GM19372 (cell line): ENCODE results near the gene DCXR.

Experiments
- ATAC-seq: cut with Tn5 transposase; IDR thresholded peaks from one replicate; pipeline ENCODE4 v1.9.1; 2021; ENCODE audit warnings: mild to moderate bottlenecking, low read depth, moderate library complexity; ENCODE audit not compliant: unreplicated experiment

Gene DCXR

DNA sequence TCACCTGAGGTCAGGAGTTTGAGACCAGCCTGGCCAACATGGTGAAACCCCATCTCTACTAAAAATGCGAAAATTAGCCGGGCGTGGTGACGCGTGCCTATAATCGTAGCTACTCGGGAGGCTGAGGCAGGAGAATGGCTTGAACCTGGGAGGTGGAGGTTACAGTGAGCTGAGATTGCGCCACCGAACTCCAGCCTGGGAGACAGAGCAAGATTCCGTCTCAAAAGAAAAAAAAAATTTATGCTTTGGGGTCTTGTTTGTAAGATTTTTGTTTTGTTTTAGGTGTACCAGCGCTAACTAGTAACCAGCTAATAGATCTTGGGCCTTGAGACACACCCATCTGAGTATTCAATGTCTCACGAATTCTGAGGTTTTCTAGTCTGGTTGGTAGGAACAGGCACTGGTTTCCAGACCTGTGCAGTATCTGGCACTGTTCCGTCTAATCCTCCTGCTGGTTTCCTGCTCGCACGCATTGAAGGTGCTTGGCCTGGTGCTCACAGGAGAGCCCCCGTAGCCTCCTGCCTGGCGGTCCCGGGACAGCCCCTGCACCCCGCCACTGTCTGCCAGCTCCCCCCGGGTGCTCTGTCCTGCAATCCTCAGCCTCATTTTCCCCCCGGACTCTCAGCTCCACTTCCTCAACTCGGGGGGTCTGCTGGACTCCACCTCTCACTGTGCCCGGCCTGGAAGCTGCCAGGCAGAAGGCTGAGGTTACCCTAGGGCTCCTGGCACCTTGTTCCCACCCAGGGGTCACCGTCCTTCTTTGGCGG lies 38.7 kb upstream of the DCXR start:
- no peak for ATAC-seq

DNA sequence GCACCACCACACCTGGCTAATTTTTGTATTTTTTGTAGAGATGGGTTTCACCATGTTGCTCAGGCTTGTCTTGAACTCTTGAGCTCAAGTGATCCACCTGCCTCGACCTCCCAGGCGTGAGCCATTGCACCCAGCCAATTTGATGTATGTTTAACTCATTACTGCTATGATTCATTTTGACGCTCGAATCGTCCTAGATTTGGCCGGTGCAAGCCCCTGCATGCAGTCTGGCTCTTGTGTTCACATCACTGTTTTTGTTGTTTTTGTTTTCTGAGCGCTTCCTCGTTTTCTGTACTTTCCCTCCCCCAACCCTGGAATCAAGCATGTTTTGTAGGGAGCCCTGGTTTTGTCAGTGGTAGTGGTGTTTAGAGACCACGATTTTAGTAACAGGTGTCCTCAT lies 35.9 kb upstream of the DCXR start:
- ATAC-seq: no peak

DNA sequence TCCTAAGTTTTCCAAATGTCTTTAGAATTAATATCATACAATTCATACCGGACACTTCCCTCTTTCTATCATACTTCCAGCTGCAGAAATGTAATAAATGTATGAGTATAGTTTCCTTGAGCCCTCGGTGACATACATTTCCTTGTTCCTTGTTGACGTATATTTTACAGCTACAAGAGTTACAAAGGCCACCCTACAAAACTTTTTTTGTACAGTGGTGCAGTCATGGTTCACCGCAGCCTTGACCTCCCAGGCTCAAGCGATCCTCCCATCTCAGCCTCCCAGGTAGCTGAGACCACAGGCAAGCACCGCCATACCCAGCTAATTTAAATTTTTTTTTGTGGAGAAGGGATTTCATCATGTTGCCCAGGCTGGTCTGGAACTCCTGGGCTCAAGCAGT lies 35.3 kb upstream of the DCXR start:
- ATAC-seq: no peak

DNA sequence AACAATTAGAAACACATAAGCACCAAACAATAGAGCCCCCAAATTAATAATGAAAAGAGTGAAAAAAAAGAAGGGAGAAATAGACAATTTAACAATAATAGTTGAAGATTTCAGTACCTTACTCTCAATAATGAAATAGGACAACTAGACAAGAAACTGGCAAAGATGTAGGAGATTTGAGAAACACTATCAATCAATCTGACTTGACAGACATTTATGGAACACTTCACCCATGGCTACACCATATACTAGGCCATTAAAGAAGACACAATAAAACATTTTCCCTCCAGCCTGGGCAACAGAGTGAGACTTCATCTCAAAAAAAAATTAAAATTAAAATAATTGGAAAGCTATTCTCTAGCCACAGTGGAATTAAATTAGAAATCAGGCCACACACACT lies 33.1 kb upstream of the DCXR start:
- no peak for ATAC-seq

- peak; percentile 74 for ATAC-seq
These were observed 28.3 kb upstream of the DCXR start, which contains the start of gene DUS1L for GRCh38 chr17:82065638-82066303. DUS1L (minus strand) TSS chr17:82065804; CDS start chr17:82065059, 745 bp downstream.

GRCh38 chr17:82065193-82065637 lies 27.7 kb upstream of the DCXR start:
- ATAC-seq: peak; percentile 22

- no peak for ATAC-seq
These were observed 27.1 kb upstream of the DCXR start for GRCh38 chr17:82064433-82065192.

DNA sequence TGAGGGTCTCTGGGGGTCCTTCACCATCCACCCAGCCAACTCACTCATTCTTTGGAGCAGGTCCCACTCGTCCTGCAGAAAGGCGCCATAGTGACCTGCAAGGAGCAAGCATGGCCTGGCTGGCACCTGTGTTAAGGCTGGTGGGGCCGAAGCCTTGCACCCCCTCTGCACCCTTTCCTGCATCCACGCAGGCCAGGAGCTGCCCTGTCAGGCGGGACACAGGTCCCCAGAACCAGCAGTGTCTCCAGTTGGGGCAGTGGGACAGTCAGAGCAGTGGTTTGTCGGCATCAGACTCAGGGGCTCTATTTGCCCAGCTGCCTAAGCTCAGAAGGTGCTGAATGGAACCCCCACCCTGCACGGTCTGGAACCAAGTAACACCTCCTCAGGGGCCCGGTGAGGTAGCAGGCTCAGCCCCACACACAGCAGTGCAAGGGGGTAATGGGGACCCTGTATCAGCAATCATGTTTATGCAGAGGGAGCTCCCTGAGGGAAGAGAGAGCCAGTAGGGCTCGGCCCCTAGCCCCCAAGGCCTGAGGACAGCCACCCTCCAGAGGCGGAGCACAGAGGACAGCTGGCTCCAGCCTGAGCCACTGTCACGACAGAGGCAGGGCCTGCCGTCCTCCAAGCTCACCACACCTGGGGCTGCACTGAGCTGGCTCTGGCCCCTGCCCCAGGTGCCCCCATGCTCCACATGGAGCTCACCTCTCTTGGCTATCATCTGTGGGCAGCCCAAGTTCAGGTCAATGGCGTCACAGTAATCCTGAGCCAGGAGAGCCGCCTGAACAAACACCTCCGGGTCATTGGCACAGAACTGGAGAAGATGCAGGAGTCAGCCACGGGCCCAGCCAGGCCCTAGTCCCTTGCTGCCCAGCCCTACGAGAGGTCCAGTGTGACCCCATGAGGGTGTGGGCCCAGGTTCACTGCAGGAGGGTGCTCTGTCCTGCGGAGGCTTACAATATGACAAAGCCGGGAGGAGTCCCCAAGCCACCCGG lies 26.2 kb upstream of the DCXR start:
- ATAC-seq: no peak

DNA sequence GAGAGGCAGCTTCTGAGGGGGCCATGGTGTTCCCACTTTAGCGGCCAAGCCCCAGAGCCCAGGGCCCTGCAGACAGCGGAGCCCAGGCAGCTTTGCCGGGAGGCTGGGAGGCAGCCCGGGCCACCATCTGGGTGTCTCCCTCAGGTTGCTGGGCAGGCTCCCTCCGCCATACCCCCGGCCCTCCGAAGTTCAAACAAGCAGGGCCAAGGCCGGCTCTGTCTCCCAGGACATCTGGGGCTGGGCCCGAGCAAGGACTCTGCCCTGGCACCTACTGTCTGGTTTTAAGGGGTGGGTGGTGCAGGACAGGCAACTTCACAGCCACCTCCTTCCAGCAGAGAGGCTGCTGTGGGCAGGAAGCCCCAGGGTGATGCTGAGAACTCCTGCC lies 25.5 kb upstream of the DCXR start:
- ATAC-seq: no peak

GRCh38 chr17:82062076-82062983 lies 24.8 kb upstream of the DCXR start:
- no peak for ATAC-seq

DNA sequence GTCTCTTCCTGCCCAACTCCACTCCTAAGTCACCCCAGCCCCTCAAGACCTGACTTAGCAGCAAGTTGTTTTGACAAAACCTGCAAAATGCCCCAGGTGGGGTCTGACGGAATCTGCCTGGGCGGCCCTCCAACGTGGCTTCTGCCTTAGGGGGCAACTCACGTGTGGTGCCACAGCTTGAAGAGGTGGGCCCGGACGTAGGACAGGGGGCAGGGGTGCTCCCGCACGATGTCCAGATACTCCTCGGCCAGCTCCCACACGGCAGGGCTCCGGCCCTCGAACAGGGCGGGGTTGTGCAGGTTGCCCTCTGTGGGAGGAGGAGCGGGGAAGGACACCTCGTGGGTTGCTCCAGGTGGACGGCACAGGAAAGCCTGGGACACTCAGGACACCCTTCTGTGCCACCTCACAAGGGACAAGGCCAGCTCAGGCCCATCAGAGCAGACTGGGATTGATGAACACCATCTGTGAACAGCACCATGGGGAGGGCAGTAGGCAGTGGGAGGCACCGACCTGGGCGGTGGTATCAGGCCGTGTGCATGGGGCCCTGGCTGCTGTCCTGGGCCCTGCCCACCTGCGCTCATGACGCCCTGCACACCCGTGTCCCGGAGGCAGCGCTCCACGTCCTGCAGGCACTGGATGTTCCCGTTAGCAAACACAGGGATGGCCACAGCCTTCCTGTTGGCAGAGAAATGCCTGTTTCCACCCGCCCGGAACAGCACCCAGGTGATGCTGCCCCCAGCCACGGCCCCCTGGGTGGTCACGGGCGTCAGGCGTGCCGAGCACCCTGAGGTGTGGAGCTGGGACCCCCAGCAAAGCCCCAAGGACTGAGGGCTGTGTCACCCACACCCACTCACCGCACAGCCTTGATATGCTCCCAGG lies 23.8 kb upstream of the DCXR start:
- no peak for ATAC-seq

DNA sequence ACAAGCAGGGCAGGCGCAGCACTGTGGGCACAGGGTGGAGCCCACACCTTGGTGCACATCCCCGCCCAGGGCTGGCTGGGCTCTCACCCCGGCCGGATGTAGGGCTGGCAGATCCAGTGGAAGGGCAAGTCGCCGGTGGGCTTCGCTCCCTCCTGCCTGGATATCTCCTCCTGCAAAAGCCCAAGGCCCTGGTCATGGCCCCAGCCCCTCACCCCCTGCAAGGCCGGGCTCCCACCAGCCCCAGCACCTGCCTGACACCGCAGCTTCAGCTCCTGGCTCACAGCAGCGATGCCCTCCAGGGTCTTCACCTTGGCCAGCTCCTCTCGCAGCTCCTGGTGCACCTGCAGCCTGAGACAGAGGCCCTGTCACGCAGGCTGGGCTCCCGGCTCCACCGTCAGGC lies 23.1 kb upstream of the DCXR start:
- ATAC-seq: no peak

- no peak for ATAC-seq
These were observed 22.5 kb upstream of the DCXR start for GRCh38 chr17:82060001-82060380.

DNA sequence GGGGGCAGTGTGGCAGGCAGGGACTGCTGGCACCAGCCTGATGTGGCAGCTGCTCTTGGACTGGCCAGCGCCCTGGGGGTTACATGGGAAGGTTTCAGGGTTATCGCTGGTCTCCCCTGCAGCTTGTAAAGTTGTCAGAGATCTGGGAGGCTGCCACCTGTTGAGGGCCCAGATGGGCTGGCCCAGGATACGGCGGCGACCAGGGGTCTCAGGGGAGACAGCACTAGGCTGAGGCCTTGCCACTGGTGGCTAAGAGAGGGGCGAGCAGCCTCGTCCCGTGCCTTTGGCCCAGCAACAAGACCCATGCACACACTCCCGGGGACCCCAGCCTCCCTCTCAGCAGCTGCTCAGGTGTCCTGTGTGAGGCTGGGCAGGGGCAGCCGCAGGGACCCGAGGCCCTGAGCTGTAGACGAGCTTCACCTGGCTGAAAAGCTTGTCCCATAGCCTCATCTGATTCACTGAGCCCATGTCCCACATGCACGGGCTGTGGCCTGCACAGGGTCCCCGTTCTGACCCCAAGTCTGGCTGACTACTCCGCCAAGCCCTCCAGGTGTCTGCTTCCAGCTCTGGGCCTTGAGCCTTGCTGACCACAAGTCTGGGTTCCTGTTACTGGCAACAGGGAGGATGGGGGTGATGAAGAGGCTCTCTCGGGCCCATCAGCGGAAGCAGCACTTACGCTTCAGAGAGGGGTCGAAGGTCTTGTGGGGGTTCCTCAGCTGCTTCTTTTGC lies 21.9 kb upstream of the DCXR start:
- ATAC-seq: no peak

- no peak for ATAC-seq
These were observed 21.4 kb upstream of the DCXR start for GRCh38 chr17:82058855-82059249.

- ATAC-seq: no peak
These were observed 20.8 kb upstream of the DCXR start for GRCh38 chr17:82058230-82058854.
